Natural killer cell (primary cell): ENCODE data around the gene SPDL1. TPM values are rescaled to one million over a fixed set of nuclear protein-coding genes. Genes with fewer than 3 reads are reported as not detected.

Experiments used
- ATAC-seq, 3 donors: fragments of 150-1000 bp in 2 of 3; fragments of 200-7000 bp in 1 of 3; cut with Tn5 transposase; 1 replicate in 1 of 3; 2 replicates in 2 of 3; pipeline ENCODE4 v1.10.0; 2021; ENCODE audit warnings: mild to moderate bottlenecking in 2 of 3, moderate library complexity in 2 of 3
- DNase-seq, 2 donors: peaks; one replicate each; pipeline versions ENCODE4 v3.0.0 to v3.0.0-alpha.2; 2013 to 2021; ENCODE audit warnings: mixed read lengths in 1 of 2
- H3K27ac ChIP-seq: one replicate; pipeline ENCODE4 v1.5.1; 2013; ENCODE audit warnings: mild to moderate bottlenecking, low read length
- H3K27me3 ChIP-seq: one replicate; pipeline ENCODE4 v1.6.1; 2013; ENCODE audit warnings: low read length; ENCODE audit not compliant: control insufficient read depth, insufficient read depth
- H3K36me3 ChIP-seq: one replicate; pipeline ENCODE4 v1.6.1; 2013; ENCODE audit warnings: low read length; ENCODE audit not compliant: control insufficient read depth, insufficient read depth
- H3K4me1 ChIP-seq: one replicate; pipeline ENCODE4 v1.6.1; 2013; ENCODE audit warnings: low read length; ENCODE audit not compliant: control insufficient read depth, insufficient read depth
- H3K4me3 ChIP-seq: one replicate; pipeline ENCODE4 v1.5.1; 2013; ENCODE audit warnings: low read length
- H3K9me3 ChIP-seq: one replicate; pipeline ENCODE4 v1.6.1; 2013; ENCODE audit warnings: low read length; ENCODE audit not compliant: control insufficient read depth, insufficient read depth
- H3K27ac Mint-ChIP-seq, 2 donors: one replicate each; pipeline ENCODE4 v1.8.0; 2022; ENCODE audit warnings: mild to moderate bottlenecking in 2 of 2, mixed read lengths in 2 of 2, moderate library complexity in 1 of 2
- H3K27me3 Mint-ChIP-seq, 2 donors: one replicate each; pipeline ENCODE4 v1.8.0; 2022; ENCODE audit warnings: low read depth in 2 of 2, mixed read lengths in 2 of 2
- H3K36me3 Mint-ChIP-seq: one replicate; pipeline ENCODE4 v1.8.0; 2022; ENCODE audit warnings: mixed read lengths
- H3K4me1 Mint-ChIP-seq, 2 donors: one replicate each; pipeline ENCODE4 v1.8.0; 2022; ENCODE audit warnings: mixed read lengths in 2 of 2
- H3K4me3 Mint-ChIP-seq: one replicate; pipeline ENCODE4 v1.8.0; 2022; ENCODE audit warnings: mild to moderate bottlenecking, moderate library complexity, mixed read lengths
- H3K9me3 Mint-ChIP-seq, 2 donors: one replicate each; pipeline ENCODE4 v1.8.0; 2022; ENCODE audit warnings: mixed read lengths in 2 of 2
- CTCF ChIP-seq: fragments of 200-600 bp; IDR thresholded peaks from one replicate; pipeline ENCODE4 v1.8.0; 2022; ENCODE audit warnings: antibody characterized with exemption
- WGBS: methylation state at CpG from one replicate; pipeline ENCODE4 v1.1.7; 2013; ENCODE audit warnings: missing lambda C conversion rate; ENCODE audit not compliant: insufficient coverage; 5-methylcytosine and 5-hydroxymethylcytosine counted together
- intact Hi-C: fragments of 100-400 bp; cut with micrococcal nuclease; formaldehyde crosslinking; loops from one replicate; pipeline ENCODE4 v1.14.2; 2022
- total RNA-seq, 4 donors: library from RNA; stranded (reverse); fragments of 120-200 nt in 1 of 4; gene quantifications; one replicate each; pipeline versions ENCODE4 v1.2.3 to v1.2.4, GENCODE V29; 2013 to 2022

Gene SPDL1
- total RNA-seq, 3 donors from 2014 or later (not counting 1 experiment from before 2014, with no cell fraction given), result 6.5 to 19.1 (median 10.2) TPM

GRCh38 chr5:169557838-169558237, 25.7 kb upstream of the SPDL1 start:
- peaks cover 43 to 66% of the 10 kb centered on the region in 2 donors for H3K27me3 Mint-ChIP-seq
- Histone ChIP-seq H3K27ac (no peak overlapping the region), H3K36me3 (no peaks in the 10 kb centered on the region), H3K27me3 (no peaks in the 10 kb centered on the region), H3K9me3 (no peaks in the 10 kb centered on the region), H3K4me1 (no peaks in the 10 kb centered on the region), H3K4me3 (no peak overlapping the region)
- no peak for ATAC-seq
- peaks cover 2 to 3% of the 10 kb centered on the region in 2 donors for H3K9me3 Mint-ChIP-seq
- intact Hi-C loops, result no loop called here
- H3K4me1 Mint-ChIP-seq, result no peaks in the 10 kb centered on the region
- no peak for DNase-seq
- no peak overlapping the region for H3K27ac Mint-ChIP-seq
- no peak for TF ChIP-seq CTCF
- no peaks in the 10 kb centered on the region for H3K36me3 Mint-ChIP-seq
- no peak overlapping the region for H3K4me3 Mint-ChIP-seq
- no CpG with 5 or more reads among the region's 1 CpG for WGBS

DNA sequence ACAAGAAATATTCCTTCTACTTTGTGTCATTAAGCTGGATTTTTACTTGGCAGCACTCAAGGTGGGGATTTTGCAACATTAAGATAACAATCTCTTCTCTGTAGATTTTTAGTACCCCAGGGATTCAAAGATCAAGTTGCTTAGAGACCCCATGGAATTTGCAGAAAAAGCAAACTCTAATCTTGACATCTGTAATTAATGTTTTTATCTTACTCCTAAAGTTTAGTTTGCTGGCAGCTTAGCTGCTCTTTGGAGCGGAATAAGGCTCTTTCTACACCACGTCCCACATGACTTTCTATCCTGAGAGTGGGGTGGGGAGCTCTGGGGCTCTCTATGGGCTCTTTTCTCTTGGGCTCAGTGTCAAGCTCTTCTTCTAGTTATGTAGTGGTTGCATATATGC, 21.7 kb upstream of the SPDL1 start:
- Histone ChIP-seq H3K4me3 (no peak overlapping the region), H3K27me3 (peaks cover 5% of the 10 kb centered on the region), H3K27ac (no peak overlapping the region), H3K4me1 (no peaks in the 10 kb centered on the region), H3K9me3 (no peaks in the 10 kb centered on the region), H3K36me3 (no peaks in the 10 kb centered on the region)
- TF ChIP-seq CTCF, result no peak
- no peak overlapping the region for H3K27ac Mint-ChIP-seq
- intact Hi-C loops, result no loop called here
- no peak overlapping the region for H3K4me3 Mint-ChIP-seq
- H3K9me3 Mint-ChIP-seq, result peaks cover 0 to 3% of the 10 kb centered on the region in 2 donors
- no CpG with 5 or more reads among the region's 2 CpGs for WGBS
- DNase-seq (no peak), ATAC-seq (no peak)
- no peaks in the 10 kb centered on the region for H3K36me3 Mint-ChIP-seq
- peaks cover 38 to 63% of the 10 kb centered on the region in 2 donors for H3K27me3 Mint-ChIP-seq
- no peaks in the 10 kb centered on the region for H3K4me1 Mint-ChIP-seq

DNA sequence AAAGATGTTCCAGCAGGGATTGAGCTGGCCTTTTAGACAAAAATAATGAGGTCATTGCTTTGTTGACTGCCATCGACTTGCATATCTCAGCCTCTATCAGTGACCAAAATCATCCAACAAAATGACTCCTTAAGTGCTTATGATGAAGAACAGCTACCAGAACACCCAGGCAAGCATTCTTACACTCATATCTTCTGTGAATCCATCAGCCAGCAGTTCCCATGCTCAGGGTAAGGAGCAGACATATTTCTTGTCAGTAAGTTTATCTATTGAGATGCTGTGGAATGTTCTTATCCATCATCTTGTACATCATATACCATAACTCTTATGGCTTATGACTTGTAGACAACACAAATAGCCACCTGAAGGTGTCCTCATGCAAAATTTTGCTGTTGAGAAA, 20.2 kb upstream of the SPDL1 start:
- Mint-ChIP-seq H3K9me3 (peaks cover 0 to under 1% of the 10 kb centered on the region in 2 donors), H3K4me1 (no peaks in the 10 kb centered on the region), H3K4me3 (no peak overlapping the region), H3K27me3 (peaks cover 34 to 67% of the 10 kb centered on the region in 2 donors), H3K36me3 (no peaks in the 10 kb centered on the region), H3K27ac (no peak overlapping the region)
- 93% methylated on average over 1 of the region's 1 CpG for WGBS
- no peaks in the 10 kb centered on the region for H3K4me1 ChIP-seq
- H3K36me3 ChIP-seq, result no peaks in the 10 kb centered on the region
- no peaks in the 10 kb centered on the region for H3K9me3 ChIP-seq
- intact Hi-C loops, result no loop called here
- H3K27me3 ChIP-seq, result peaks cover 5% of the 10 kb centered on the region
- no peak overlapping the region for H3K27ac ChIP-seq
- no peak overlapping the region for H3K4me3 ChIP-seq
- DNase-seq, result no peak
- TF ChIP-seq CTCF, result no peak
- ATAC-seq, result no peak

GRCh38 chr5:169566202-169566601, 17.4 kb upstream of the SPDL1 start:
- H3K4me1 Mint-ChIP-seq, result no peaks in the 10 kb centered on the region
- peaks cover 9% of the 10 kb centered on the region for H3K27me3 ChIP-seq
- H3K9me3 ChIP-seq, result no peaks in the 10 kb centered on the region
- ATAC-seq (no peak), DNase-seq (no peak)
- peaks cover 33 to 66% of the 10 kb centered on the region in 2 donors for H3K27me3 Mint-ChIP-seq
- no peaks in the 10 kb centered on the region for H3K36me3 ChIP-seq
- no peak for TF ChIP-seq CTCF
- H3K36me3 Mint-ChIP-seq, result no peaks in the 10 kb centered on the region
- H3K27ac ChIP-seq, result no peak overlapping the region
- intact Hi-C loops, result no loop called here
- H3K4me3 ChIP-seq, result no peak overlapping the region
- no peak overlapping the region for H3K4me3 Mint-ChIP-seq
- no peaks in the 10 kb centered on the region for H3K9me3 Mint-ChIP-seq
- no peaks in the 10 kb centered on the region for H3K4me1 ChIP-seq
- no peak overlapping the region for H3K27ac Mint-ChIP-seq
- no CpG with 5 or more reads among the region's 1 CpG for WGBS
